Kidney (tissue), 22 donors: ENCODE data around the gene AQP11. TPM values are rescaled to one million over a fixed set of nuclear protein-coding genes. Genes with fewer than 3 reads are reported as not detected.

Experiments
- DNase-seq, 5 donors: peaks; one replicate each; pipeline ENCODE4 v3.0.0-alpha.2; 2013 to 2020
- FAIRE-seq: peaks from 2 replicates; lab custom pipeline; 2012; peaks lifted over from hg19 to GRCh38; lab: Jason Lieb, UNC
- H3K27ac ChIP-seq, 2 donors: one replicate each; pipeline ENCODE4 v1.7.0; 2013; ENCODE audit warnings: low read depth in 2 of 2, low read length in 2 of 2, inconsistent platforms in 1 of 2
- H3K27me3 ChIP-seq: one replicate; pipeline ENCODE4 v1.7.1; 2013; ENCODE audit warnings: low read length, inconsistent platforms; ENCODE audit not compliant: control insufficient read depth, insufficient read depth
- H3K36me3 ChIP-seq, 3 donors: one replicate each; pipeline versions ENCODE4 v1.7.0 to v1.7.1; 2013; ENCODE audit warnings: low read length in 3 of 3, control low read depth in 1 of 3, inconsistent platforms in 1 of 3; ENCODE audit not compliant: insufficient read depth in 3 of 3, control insufficient read depth in 2 of 3
- H3K4me1 ChIP-seq, 3 donors: one replicate each; pipeline versions ENCODE4 v1.7.0 to v1.7.1; 2013; ENCODE audit warnings: low read length in 3 of 3, inconsistent platforms in 1 of 3, low read depth in 1 of 3; ENCODE audit not compliant: control insufficient read depth in 2 of 3, insufficient read depth in 2 of 3
- H3K4me3 ChIP-seq, 3 donors: one replicate each; pipeline versions ENCODE4 v1.7.0 to v1.8.1; 2013; ENCODE audit warnings: low read length in 3 of 3, control low read depth in 1 of 3, inconsistent platforms in 1 of 3
- H3K9ac ChIP-seq, 3 donors: one replicate each; pipeline versions ENCODE4 v1.7.0 to v1.7.1; 2013; ENCODE audit warnings: low read length in 3 of 3, control low read depth in 1 of 3, inconsistent platforms in 1 of 3
- H3K9me3 ChIP-seq, 3 donors: one replicate each; pipeline versions ENCODE4 v1.7.0 to v1.7.1; 2013; ENCODE audit warnings: low read length in 3 of 3, control low read depth in 1 of 3, inconsistent platforms in 1 of 3; ENCODE audit not compliant: control insufficient read depth in 2 of 3, insufficient read depth in 1 of 3
- CTCF ChIP-seq: IDR thresholded peaks from 3 replicates; pipeline ENCODE4 v1.5.1; 2012; ENCODE audit warnings: mild to moderate bottlenecking, moderate library complexity, borderline replicate concordance; ENCODE audit not compliant: insufficient read depth; ENCODE audit errors: extremely low read depth
- intact Hi-C: fragments of 100-400 bp; cut with DNase I; formaldehyde crosslinking; loops from one replicate; pipeline ENCODE4 v1.11.1; 2022
- long read RNA-seq, 10 donors: library from polyadenylated mRNA in 1 of 10; unstranded in 1 of 10; transcript quantifications; one replicate each; pipeline ENCODE4 v2.0.0 and lab custom pipeline, GENCODE V29; 2021 to 2026
- polyA plus RNA-seq: library from polyadenylated mRNA; stranded (reverse); fragments of 350-450 nt; fragmentation: Illumina TruSeq; extraction: RNeasy Lipid Tissue Mini Kit (QIAGEN cat#74804); gene quantifications from one replicate; pipeline ENCODE4 v1.2.3, GENCODE V29; 2014; ENCODE audit warnings: low read depth, low replicate concordance; ENCODE audit not compliant: insufficient read depth
- total RNA-seq: library from RNA; stranded (reverse); fragmentation: NEBNext Ultra II Directional; extraction: Animal tissue kit (Norgen Biotek cat#: 25700); gene quantifications from one replicate; pipeline ENCODE4 v1.2.1, GENCODE V29; 2021
- donor health status: control.
- donor health status: control.
- donor health status: control.
- donor health status: control.
- donor health status: control.
- donor health status: DM: yes; HTN: yes; CAD: no.
- donor health status: Normal renal cell carcinoma (clear cell type).

The AQP11 gene
- total RNA-seq (1.4 TPM), polyA plus RNA-seq (3.8 TPM)
- long read RNA-seq, donor 1, partial matches to known transcripts = 0 of 3 reads
- long read RNA-seq, donor 1, other reads (novel, unspliced or antisense) = 0 of 3 reads
- long read RNA-seq, donor 2, transcript AQP11-201 (3 exons, 2,152 nt) = major isoform, 12 of 210 reads
- long read RNA-seq, donor 2, partial matches to known transcripts = 133 of 210 reads
- long read RNA-seq, donor 2, other reads (novel, unspliced or antisense) = 65 of 210 reads
- long read RNA-seq, donor 3, transcript AQP11-201 (3 exons, 2,152 nt) = major isoform, 5 of 5 reads
- long read RNA-seq, donor 3, partial matches to known transcripts = 0 of 5 reads
- long read RNA-seq, donor 3, other reads (novel, unspliced or antisense) = 0 of 5 reads
- long read RNA-seq, donor 4, partial matches to known transcripts = 75 of 157 reads
- long read RNA-seq, donor 4, other reads (novel, unspliced or antisense) = 78 of 157 reads
- long read RNA-seq, donor 5 = 0 reads
- long read RNA-seq, donor 6, partial matches to known transcripts = 257 of 345 reads
- long read RNA-seq, donor 6, other reads (novel, unspliced or antisense) = 84 of 345 reads
- long read RNA-seq, donor 7, partial matches to known transcripts = 0 of 9 reads
- long read RNA-seq, donor 7, other reads (novel, unspliced or antisense) = 8 of 9 reads
- long read RNA-seq, donor 8, partial matches to known transcripts = 100 of 140 reads
- long read RNA-seq, donor 8, other reads (novel, unspliced or antisense) = 40 of 140 reads
- long read RNA-seq, donor 9, partial matches to known transcripts = 0 of 1 reads
- long read RNA-seq, donor 9, other reads (novel, unspliced or antisense) = 0 of 1 reads
- long read RNA-seq, donor 10, partial matches to known transcripts = 0 of 4 reads
- long read RNA-seq, donor 10, other reads (novel, unspliced or antisense) = 0 of 4 reads

GRCh38 chr11:77589521-77590193 is at the start of gene AQP11:
TSS of gene AQP11 (plus strand) at chr11:77589953. CDS start at chr11:77589993, 40 bp downstream.
- H3K27ac ChIP-seq = peak within 1 kb of the TSS; percentile 59 to 78
- peaks cover 0 to 10% (median 3%) of the 10 kb centered on the region in 3 donors for H3K4me1 ChIP-seq
- no peak for FAIRE-seq
- H3K27me3 ChIP-seq = no peaks in the 10 kb centered on the region
- no peaks in the 10 kb centered on the region for H3K9me3 ChIP-seq
- peak; percentile 92 to 97 (median 94) for DNase-seq
- H3K36me3 ChIP-seq = no peaks in the 10 kb centered on the region
- TF ChIP-seq CTCF = no peak
- peak within 1 kb of the TSS; percentile 61 to 94 (median 86) for H3K4me3 ChIP-seq
- intact Hi-C loops = no loop called here
- H3K9ac ChIP-seq = peak within 1 kb of the TSS; percentile 37 to 69 (median 60)

- TF ChIP-seq CTCF = no peak
- H3K9me3 ChIP-seq = no peaks in the 10 kb centered on the region
- H3K27me3 ChIP-seq = no peaks in the 10 kb centered on the region
- no peaks in the 10 kb centered on the region for H3K36me3 ChIP-seq
- H3K27ac ChIP-seq = no peak overlapping the region
- H3K4me3 ChIP-seq = no peak overlapping the region
- FAIRE-seq (no peak), DNase-seq (no peak)
- H3K9ac ChIP-seq = no peak overlapping the region
- intact Hi-C loops = no loop called here
- H3K4me1 ChIP-seq = no peaks in the 10 kb centered on the region
These were observed 47.5 kb upstream of the AQP11 start for GRCh38 chr11:77542296-77542695.

GRCh38 chr11:77547047-77547836 is 42.5 kb upstream of the AQP11 start:
- Histone ChIP-seq H3K36me3 (no peaks in the 10 kb centered on the region), H3K4me3 (no peak overlapping the region), H3K9ac (no peak overlapping the region), H3K9me3 (no peaks in the 10 kb centered on the region), H3K27ac (no peak overlapping the region), H3K27me3 (no peaks in the 10 kb centered on the region), H3K4me1 (no peaks in the 10 kb centered on the region)
- no peak for TF ChIP-seq CTCF
- FAIRE-seq (no peak), DNase-seq (no peak)
- intact Hi-C loops = no loop called here
